WI38 (cell line): ENCODE data around the gene EXOC4.

Experiments used
- H3K4me3 ChIP-seq: 2 replicates; pipeline ENCODE4 v1.5.1; 2011; ENCODE audit warnings: low read depth, mild to moderate bottlenecking, control low read depth, low read length
- TF ChIP-seq, protein P1 (sequence below): IDR thresholded peaks from 2 replicates; pipeline ENCODE4 v1.5.1; 2012; ENCODE audit warnings: low read depth, mild to moderate bottlenecking, control low read depth, low read length

The EXOC4 gene

DNA sequence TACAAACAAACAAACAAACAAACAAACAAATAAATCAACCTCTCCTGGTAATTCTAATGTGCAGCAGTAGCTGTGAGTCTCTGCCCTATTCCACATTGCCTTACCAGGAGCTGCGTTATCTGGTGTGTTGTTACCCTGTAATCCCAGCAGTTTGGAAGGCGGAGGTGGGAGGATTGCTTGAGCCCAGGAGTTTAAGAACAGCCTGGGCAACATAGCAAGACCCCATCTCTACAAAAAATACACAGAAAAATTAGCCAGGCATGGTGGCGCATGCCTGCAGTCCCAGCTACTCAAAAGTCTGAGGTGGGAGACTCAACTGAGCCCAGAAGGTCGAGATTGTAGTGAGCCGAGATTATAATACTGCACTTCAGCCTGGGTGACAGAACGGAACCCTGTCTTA, 192.7 kb downstream of the EXOC4 start:
- TF ChIP-seq, protein P1, sequence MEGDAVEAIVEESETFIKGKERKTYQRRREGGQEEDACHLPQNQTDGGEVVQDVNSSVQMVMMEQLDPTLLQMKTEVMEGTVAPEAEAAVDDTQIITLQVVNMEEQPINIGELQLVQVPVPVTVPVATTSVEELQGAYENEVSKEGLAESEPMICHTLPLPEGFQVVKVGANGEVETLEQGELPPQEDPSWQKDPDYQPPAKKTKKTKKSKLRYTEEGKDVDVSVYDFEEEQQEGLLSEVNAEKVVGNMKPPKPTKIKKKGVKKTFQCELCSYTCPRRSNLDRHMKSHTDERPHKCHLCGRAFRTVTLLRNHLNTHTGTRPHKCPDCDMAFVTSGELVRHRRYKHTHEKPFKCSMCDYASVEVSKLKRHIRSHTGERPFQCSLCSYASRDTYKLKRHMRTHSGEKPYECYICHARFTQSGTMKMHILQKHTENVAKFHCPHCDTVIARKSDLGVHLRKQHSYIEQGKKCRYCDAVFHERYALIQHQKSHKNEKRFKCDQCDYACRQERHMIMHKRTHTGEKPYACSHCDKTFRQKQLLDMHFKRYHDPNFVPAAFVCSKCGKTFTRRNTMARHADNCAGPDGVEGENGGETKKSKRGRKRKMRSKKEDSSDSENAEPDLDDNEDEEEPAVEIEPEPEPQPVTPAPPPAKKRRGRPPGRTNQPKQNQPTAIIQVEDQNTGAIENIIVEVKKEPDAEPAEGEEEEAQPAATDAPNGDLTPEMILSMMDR, result no peak

DNA sequence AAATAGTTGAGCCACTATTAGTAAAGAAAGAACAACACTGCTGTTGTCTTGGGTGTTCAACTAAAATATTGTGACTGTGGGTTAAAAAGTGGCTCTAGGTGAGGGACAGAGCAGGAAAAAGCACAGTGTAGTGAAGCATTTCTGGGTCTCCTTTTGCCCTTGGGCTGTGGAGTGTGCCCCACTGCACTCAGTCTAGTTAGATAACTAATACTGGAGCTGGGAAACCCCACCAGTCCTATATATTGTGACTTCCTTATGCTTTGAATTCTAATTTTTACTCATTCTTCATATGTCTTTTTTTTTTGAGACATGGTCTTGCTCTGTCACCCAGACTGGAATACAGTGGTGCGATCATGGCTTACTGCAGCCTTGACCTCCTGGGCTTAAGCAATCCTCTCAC, 195.1 kb downstream of the EXOC4 start:
- H3K4me3 ChIP-seq, result no peak overlapping the region
- TF ChIP-seq, protein P1, result no peak

More for the DNA sequence above, 192.7 kb downstream of the EXOC4 start:
- H3K4me3 ChIP-seq, result no peak overlapping the region

DNA sequence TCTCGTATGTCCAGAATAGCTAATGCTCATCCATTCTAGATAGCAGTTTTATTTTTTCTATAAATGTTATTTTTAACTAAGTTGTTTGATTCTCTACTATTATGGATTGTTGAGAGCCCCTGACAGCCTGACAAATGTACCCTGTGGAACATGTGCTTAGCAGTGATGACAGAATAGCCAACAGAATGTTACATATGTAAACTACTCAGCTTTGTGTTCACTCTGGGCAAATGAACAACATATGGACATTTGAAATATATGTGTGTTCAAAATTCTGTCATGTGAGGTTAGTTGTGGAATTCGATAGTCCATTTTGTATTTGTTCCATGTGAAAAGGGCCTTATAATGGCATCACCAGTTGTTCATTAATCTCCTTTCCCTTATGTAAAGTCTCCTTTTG, 199.7 kb downstream of the EXOC4 start:
- H3K4me3 ChIP-seq, result no peak overlapping the region
- TF ChIP-seq, protein P1, result no peak

DNA sequence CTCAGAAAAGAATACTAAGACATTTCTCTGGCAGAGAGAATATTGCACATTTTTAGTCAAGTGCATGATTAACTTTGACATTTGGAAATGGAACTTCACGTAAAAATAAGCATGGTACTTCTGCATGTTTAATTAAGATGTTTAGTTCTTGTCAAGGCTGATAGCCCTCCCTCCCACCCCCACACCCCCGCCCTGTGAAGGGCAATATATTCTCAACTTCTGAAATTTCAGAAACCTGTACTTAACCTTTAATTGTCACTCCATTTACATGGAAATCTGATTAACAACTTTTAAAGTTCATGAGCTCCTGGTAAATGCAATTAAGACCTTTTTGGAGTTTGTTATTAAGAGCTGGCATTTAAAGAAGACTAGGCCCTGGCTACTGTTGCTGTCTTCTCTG, 205.8 kb downstream of the EXOC4 start:
- H3K4me3 ChIP-seq, result no peak overlapping the region
- TF ChIP-seq, protein P1, result no peak

DNA sequence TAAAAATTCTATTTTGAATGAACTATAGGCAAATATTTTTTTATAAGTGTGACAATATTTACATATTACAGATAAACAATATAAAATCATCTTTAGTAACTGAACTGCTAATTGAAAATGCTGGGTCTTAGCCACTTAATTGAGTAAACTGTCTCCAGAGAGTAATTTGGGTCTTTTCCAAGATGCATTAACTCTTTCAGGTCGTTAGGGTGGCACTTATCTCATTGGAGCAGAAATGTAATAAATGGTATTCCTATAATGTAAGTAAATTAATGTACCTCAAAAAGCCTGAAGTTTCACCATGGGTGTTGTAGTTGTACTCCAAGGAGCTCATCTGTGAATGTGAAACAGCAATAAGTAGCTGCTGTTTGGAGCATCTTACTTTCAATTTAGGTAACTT, 208.5 kb downstream of the EXOC4 start:
- TF ChIP-seq, protein P1, result no peak
- no peak overlapping the region for H3K4me3 ChIP-seq

DNA sequence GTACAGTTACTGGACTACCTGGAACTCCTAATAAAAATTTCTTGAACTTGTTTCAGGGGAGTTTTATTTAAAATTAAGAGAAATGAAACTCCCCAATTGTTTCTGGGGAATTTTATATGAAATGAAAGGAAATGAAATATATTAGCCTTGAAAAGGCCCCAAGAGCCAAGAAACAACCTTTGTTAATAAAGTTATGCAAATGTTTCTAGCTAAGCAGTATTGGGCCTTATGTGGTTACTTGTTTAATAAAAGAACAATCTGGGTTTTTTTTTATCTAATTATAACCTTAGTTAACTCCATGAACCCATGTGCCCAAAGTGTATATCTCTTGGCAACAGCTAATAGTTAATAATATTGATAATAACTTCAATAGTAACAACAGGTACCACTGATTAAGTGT, 222.8 kb downstream of the EXOC4 start:
- TF ChIP-seq, protein P1, result no peak
- H3K4me3 ChIP-seq, result no peak overlapping the region

DNA sequence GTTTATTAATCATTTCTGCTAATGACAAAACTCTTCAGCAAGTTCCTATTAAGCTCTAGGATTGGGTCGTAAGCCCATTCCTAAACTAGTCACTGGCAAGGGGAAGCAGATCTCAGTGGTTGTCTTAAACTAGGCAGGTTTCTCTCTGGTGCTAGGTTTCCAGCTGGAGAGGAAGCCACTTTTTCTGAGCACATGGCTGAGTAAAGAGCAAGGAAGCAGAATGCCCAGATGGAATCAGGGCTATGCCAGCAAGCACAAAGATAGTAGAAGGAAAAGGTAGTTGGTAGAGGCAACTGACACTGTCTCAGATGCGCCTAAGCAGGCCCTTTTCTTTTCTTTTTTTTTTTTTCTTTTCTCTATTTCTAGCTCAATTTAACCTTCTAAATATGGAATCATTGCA, 224.9 kb downstream of the EXOC4 start:
- TF ChIP-seq, protein P1, result no peak
- H3K4me3 ChIP-seq, result no peak overlapping the region
